ENCODE measurements around the gene HSPA4L.

The HSPA4L gene

GRCh38 chr4:127783026-127783769 lies 1.1 kb downstream of the HSPA4L start:
- FAIRE-seq, result peak; percentile 55
- no peak for DNase-seq (ENCODE audit: insufficient read length, low spot score)

GRCh38 chr4:127783955-127784770 lies 2.0 kb downstream of the HSPA4L start:
- DNase-seq (ENCODE audit: insufficient read length, low spot score) (no peak), FAIRE-seq (peak; percentile 39)

- FAIRE-seq, result peak; percentile 35
Observed at GRCh38 chr4:127788517-127788916, 6.4 kb downstream of the HSPA4L start.

GRCh38 chr4:127791391-127791790 lies 9.3 kb downstream of the HSPA4L start:
- FAIRE-seq (no peak), DNase-seq (ENCODE audit: insufficient read length, low spot score) (no peak)

More at GRCh38 chr4:127788517-127788916, 6.4 kb downstream of the HSPA4L start:
- DNase-seq (ENCODE audit: insufficient read length, low spot score), result no peak

- FAIRE-seq (peak; percentile 76), DNase-seq (ENCODE audit: insufficient read length, low spot score) (no peak)
Observed at GRCh38 chr4:127793528-127793927, 11.4 kb downstream of the HSPA4L start.

GRCh38 chr4:127799711-127800110 lies 17.6 kb downstream of the HSPA4L start:
- FAIRE-seq (no peak), DNase-seq (ENCODE audit: insufficient read length, low spot score) (no peak)

- FAIRE-seq (peak; percentile 66), DNase-seq (ENCODE audit: insufficient read length, low spot score) (no peak)
Observed at GRCh38 chr4:127809173-127809800, 27.2 kb downstream of the HSPA4L start.

- FAIRE-seq (no peak), DNase-seq (ENCODE audit: insufficient read length, low spot score) (no peak)
Observed at GRCh38 chr4:127810551-127810950, 28.4 kb downstream of the HSPA4L start.

- FAIRE-seq, result no peak
Observed at GRCh38 chr4:127822430-127822829, 40.3 kb downstream of the HSPA4L start.

GRCh38 chr4:127828121-127828520 lies 46.0 kb downstream of the HSPA4L start:
- DNase-seq (ENCODE audit: insufficient read length, low spot score), result no peak
- no peak for FAIRE-seq

More at GRCh38 chr4:127822430-127822829, 40.3 kb downstream of the HSPA4L start:
- DNase-seq (ENCODE audit: insufficient read length, low spot score), result no peak

GRCh38 chr4:127829014-127829413 lies 46.9 kb downstream of the HSPA4L start:
- no peak for DNase-seq (ENCODE audit: insufficient read length, low spot score)
- FAIRE-seq, result no peak

- DNase-seq (ENCODE audit: insufficient read length, low spot score), result no peak
- FAIRE-seq, result peak; percentile 83
Observed at GRCh38 chr4:127832585-127832984, 50.5 kb downstream of the HSPA4L start.

GRCh38 chr4:127843704-127844600 lies 61.8 kb downstream of the HSPA4L start:
- FAIRE-seq (no peak), DNase-seq (ENCODE audit: insufficient read length, low spot score) (no peak)

- FAIRE-seq (no peak), DNase-seq (ENCODE audit: insufficient read length, low spot score) (no peak)
Observed at GRCh38 chr4:127844601-127845116, 62.5 kb downstream of the HSPA4L start.

GRCh38 chr4:127846061-127846460 lies 63.9 kb downstream of the HSPA4L start:
- FAIRE-seq (no peak), DNase-seq (ENCODE audit: insufficient read length, low spot score) (no peak)

- DNase-seq (ENCODE audit: insufficient read length, low spot score) (no peak), FAIRE-seq (no peak)
Observed at GRCh38 chr4:127846765-127847164, 64.6 kb downstream of the HSPA4L start.

GRCh38 chr4:127849505-127850234 lies 67.5 kb downstream of the HSPA4L start:
- FAIRE-seq (no peak), DNase-seq (ENCODE audit: insufficient read length, low spot score) (no peak)

GRCh38 chr4:127852661-127853060 lies 70.5 kb downstream of the HSPA4L start:
- no peak for DNase-seq (ENCODE audit: insufficient read length, low spot score)
- FAIRE-seq, result no peak

- no peak for DNase-seq (ENCODE audit: insufficient read length, low spot score)
Observed at GRCh38 chr4:127856196-127856812, 74.2 kb downstream of the HSPA4L start.

More at GRCh38 chr4:127856196-127856812, 74.2 kb downstream of the HSPA4L start:
- FAIRE-seq, result peak; percentile 28
